HG03565 (cell line): Measurements from ENCODE around the gene GBX2.

Experiments
- ATAC-seq: cut with Tn5 transposase; IDR thresholded peaks from one replicate; pipeline ENCODE4 v1.9.1; 2021; ENCODE audit warnings: mild to moderate bottlenecking, moderate library complexity; ENCODE audit not compliant: unreplicated experiment

GBX2 gene

GRCh38 chr2:236169151-236169721 is 1.1 kb upstream of the GBX2 start:
- no peak for ATAC-seq

GRCh38 chr2:236167297-236168109 is 683 bp downstream of the GBX2 start:
- no peak for ATAC-seq

GRCh38 chr2:236166796-236167296 is 1.3 kb downstream of the GBX2 start:
- ATAC-seq: no peak

GRCh38 chr2:236165842-236166795 is 2.1 kb downstream of the GBX2 start:
- ATAC-seq: no peak

- ATAC-seq: no peak
Observed at GRCh38 chr2:236164925-236165841, 3.0 kb downstream of the GBX2 start.

- no peak for ATAC-seq
Observed at GRCh38 chr2:236164201-236164924, 3.8 kb downstream of the GBX2 start.

GRCh38 chr2:236163471-236164200 is 4.5 kb downstream of the GBX2 start:
- ATAC-seq: no peak

GRCh38 chr2:236162882-236163470 is 5.2 kb downstream of the GBX2 start:
- ATAC-seq: no peak

GRCh38 chr2:236162031-236162845 is 5.9 kb downstream of the GBX2 start:
- no peak for ATAC-seq

- ATAC-seq: no peak
Observed at GRCh38 chr2:236161531-236161930, 6.7 kb downstream of the GBX2 start.

- ATAC-seq: no peak
Observed at GRCh38 chr2:236161082-236161462, 7.1 kb downstream of the GBX2 start.

- no peak for ATAC-seq
Observed at GRCh38 chr2:236160366-236161081, 7.7 kb downstream of the GBX2 start.

- ATAC-seq: no peak
Observed at GRCh38 chr2:236159778-236160170, 8.4 kb downstream of the GBX2 start.

GRCh38 chr2:236158969-236159777 is 9.0 kb downstream of the GBX2 start:
- ATAC-seq: no peak

- no peak for ATAC-seq
Observed at GRCh38 chr2:236157815-236158498, 10.2 kb downstream of the GBX2 start.

- no peak for ATAC-seq
Observed at GRCh38 chr2:236157366-236157765, 10.8 kb downstream of the GBX2 start.
